HEK293T (cell line): ENCODE measurements around the gene KLHDC7B.
A peak's percentile ranks its signal among the peaks of the same experiment; 100 is the strongest.

Experiments used
- CTCF ChIA-PET: fragments of 350-600 bp; formaldehyde crosslinking; extraction: SDS; loops from one replicate; lab custom pipeline; 2021; ENCODE audit warnings: antibody characterized with exemption, inconsistent platforms; lab: Yijun Ruan, JAX
- POLR2A ChIA-PET: fragments of 350-600 bp; formaldehyde crosslinking; extraction: SDS; loops from one replicate; lab custom pipeline; 2020; ENCODE audit warnings: antibody characterized with exemption, inconsistent platforms; lab: Yijun Ruan, JAX
- DNase-seq: peaks from one replicate; pipeline ENCODE4 v3.0.0; 2012; ENCODE audit warnings: mixed read lengths; ENCODE audit errors: extremely low spot score
- ARNT ChIP-seq: fragments of 450-650 bp; IDR thresholded peaks from 2 replicates; pipeline ENCODE4 v1.6.1; 2017; ENCODE audit warnings: mild to moderate bottlenecking
- BHLHE40 ChIP-seq: fragments of 450-650 bp; IDR thresholded peaks from 2 replicates; pipeline ENCODE4 v1.6.1; 2016; ENCODE audit warnings: mild to moderate bottlenecking, moderate library complexity, borderline replicate concordance
- CTBP1 ChIP-seq: fragments of 450-650 bp; IDR thresholded peaks from 2 replicates; pipeline ENCODE4 v1.6.1; 2016; ENCODE audit warnings: borderline replicate concordance
- ELF4 ChIP-seq: fragments of 450-650 bp; IDR thresholded peaks from 2 replicates; pipeline ENCODE4 v1.6.1; 2017; ENCODE audit warnings: antibody characterized with exemption
- FOXA1 ChIP-seq: fragments of 450-650 bp; IDR thresholded peaks from 2 replicates; pipeline ENCODE4 v1.6.1; 2016; ENCODE audit warnings: mild to moderate bottlenecking
- FOXK2 ChIP-seq: fragments of 450-650 bp; IDR thresholded peaks from 2 replicates; pipeline ENCODE4 v1.6.1; 2016; ENCODE audit warnings: mild to moderate bottlenecking
- FOXM1 ChIP-seq: fragments of 450-650 bp; IDR thresholded peaks from 2 replicates; pipeline ENCODE4 v1.6.1; 2017; ENCODE audit warnings: mild to moderate bottlenecking, borderline replicate concordance
- HDGF ChIP-seq: fragments of 450-650 bp; IDR thresholded peaks from 2 replicates; pipeline ENCODE4 v1.6.1; 2017; ENCODE audit warnings: antibody characterized with exemption, borderline replicate concordance
- L3MBTL2 ChIP-seq: fragments of 450-650 bp; conservative IDR thresholded peaks from 2 replicates; pipeline ENCODE4 v1.6.1; 2016; ENCODE audit warnings: mild to moderate bottlenecking
- LEF1 ChIP-seq: fragments of 450-650 bp; IDR thresholded peaks from 2 replicates; pipeline ENCODE4 v1.6.1; 2017; ENCODE audit warnings: mild to moderate bottlenecking, borderline replicate concordance
- NFRKB ChIP-seq: fragments of 450-650 bp; IDR thresholded peaks from 2 replicates; pipeline ENCODE4 v1.6.1; 2016; ENCODE audit warnings: mild to moderate bottlenecking, moderate library complexity
- SP1 ChIP-seq: fragments of 450-650 bp; IDR thresholded peaks from 2 replicates; pipeline ENCODE4 v1.6.1; 2017
- SUZ12 ChIP-seq: fragments of 450-650 bp; IDR thresholded peaks from 2 replicates; pipeline ENCODE4 v1.6.1; 2016; ENCODE audit warnings: mild to moderate bottlenecking
- TARDBP ChIP-seq: fragments of 450-650 bp; IDR thresholded peaks from 2 replicates; pipeline ENCODE4 v1.6.1; 2016
- ZNF384 ChIP-seq: fragments of 450-650 bp; IDR thresholded peaks from 2 replicates; pipeline ENCODE4 v1.6.1; 2016
- TF ChIP-seq, protein P1 (sequence below): fragments of 450-650 bp; IDR thresholded peaks from 2 replicates; pipeline ENCODE4 v1.6.1; 2016

Gene KLHDC7B

DNA sequence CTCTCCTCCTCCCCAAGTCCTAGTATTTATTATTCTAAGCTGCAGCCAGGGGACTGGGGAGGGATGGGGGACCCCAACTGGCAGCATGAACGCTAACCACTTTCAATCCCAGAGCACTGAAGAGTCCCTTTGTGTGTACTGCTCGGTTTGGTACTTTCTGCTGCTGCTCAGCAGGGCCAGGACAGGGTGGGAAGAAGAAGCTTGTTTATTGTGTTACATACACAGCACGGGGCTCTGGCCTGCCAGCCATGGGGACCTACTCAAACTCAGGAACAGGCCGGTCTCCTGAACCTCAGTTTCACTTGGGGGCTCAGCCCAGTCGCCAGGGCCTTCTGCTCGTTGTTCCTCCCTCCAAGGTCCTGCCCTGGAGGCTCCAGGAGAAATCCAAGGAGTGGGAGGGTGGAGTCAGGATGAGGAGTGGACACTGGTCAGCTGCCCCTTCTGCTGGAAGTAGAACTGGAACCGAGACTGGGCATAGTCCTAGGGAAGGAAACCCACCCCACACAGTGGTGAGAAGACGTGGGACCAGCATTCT is 33.1 kb downstream of the KLHDC7B start:
- ChIA-PET CTCF (no interaction called here), POLR2A (interaction anchor here (1.0 to 1.3 kb wide), 4 partner anchors 10 to 53 kb away, joined by 3 to 6 read pairs (median 4); no protein-coding TSS in a partner anchor)
- TF ChIP-seq FOXA1 (no peak), ARNT (no peak), TARDBP (no peak), FOXK2 (no peak), NFRKB (no peak), L3MBTL2 (no peak), SUZ12 (no peak)
- no peak for DNase-seq

- no peak for DNase-seq
- CTCF ChIA-PET: no interaction called here
- no peak for TF ChIP-seq ARNT
- TF ChIP-seq HDGF: no peak
- TF ChIP-seq FOXM1: no peak
- TF ChIP-seq, protein P1, sequence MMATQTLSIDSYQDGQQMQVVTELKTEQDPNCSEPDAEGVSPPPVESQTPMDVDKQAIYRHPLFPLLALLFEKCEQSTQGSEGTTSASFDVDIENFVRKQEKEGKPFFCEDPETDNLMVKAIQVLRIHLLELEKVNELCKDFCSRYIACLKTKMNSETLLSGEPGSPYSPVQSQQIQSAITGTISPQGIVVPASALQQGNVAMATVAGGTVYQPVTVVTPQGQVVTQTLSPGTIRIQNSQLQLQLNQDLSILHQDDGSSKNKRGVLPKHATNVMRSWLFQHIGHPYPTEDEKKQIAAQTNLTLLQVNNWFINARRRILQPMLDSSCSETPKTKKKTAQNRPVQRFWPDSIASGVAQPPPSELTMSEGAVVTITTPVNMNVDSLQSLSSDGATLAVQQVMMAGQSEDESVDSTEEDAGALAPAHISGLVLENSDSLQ: no peak
- TF ChIP-seq ZNF384: no peak
- TF ChIP-seq SP1: no peak
- no peak for TF ChIP-seq FOXA1
- no peak for TF ChIP-seq FOXK2
- no peak for TF ChIP-seq TARDBP
- no peak for TF ChIP-seq LEF1
- no peak for TF ChIP-seq L3MBTL2
- TF ChIP-seq ELF4: no peak
- no peak for TF ChIP-seq NFRKB
- POLR2A ChIA-PET: interaction anchor here (1.2 kb wide), 2 partner anchors 17 to 54 kb away, joined by 3 to 4 read pairs; no protein-coding TSS in a partner anchor
Observed at GRCh38 chr22:50579752-50580151, 34.1 kb downstream of the KLHDC7B start.

DNA sequence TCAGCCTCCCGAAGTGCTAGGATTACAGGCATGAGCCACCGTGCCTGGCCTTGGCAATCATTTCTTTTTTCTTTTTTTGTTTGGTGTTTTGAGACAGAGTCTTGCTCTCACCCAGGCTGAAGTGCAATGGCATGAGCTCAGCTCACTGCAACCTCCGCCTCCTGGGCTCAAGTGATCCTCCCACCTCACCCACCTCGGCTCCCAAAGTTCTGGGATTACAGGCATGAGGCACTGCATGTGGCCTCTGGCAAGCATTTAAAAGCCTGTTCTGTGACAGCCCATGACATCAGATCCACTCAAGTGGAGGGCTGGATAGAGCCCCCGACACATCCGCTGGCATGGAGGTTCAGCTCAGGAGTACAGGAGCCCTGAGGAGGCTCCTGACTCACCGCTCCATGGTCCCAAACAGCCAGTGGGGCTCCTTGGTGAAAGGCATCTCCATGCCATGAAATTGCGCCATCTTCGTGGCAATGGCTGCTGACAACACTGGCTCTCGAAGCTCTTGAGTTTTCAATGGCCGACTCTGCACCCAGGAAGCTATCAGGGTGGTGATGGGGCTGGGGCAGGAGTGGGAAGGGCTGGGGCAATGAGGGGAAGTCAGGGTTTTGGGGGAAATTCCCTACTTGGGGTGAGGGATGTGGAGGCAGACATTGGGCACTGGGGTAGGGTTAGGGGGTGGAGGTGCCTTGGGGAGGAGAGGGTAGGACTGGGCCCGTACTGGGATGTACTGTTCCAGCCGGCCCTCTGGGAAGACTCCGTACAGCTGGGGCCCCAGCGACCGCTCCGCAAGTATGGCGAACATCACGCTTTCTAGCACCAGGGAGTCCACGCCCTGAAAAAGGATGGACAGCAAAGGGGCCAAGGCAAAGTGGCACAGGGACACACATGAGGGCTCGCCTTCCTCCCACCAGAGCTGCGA is 35.6 kb downstream of the KLHDC7B start:
- ChIA-PET POLR2A (interaction anchor here (1.0 to 3.0 kb wide), 8 partner anchors 9 to 55 kb away, joined by 3 to 16 read pairs (median 4); partner anchors contain the start of gene SYCE3), CTCF (no interaction called here)
- DNase-seq: no peak
- no peak for TF ChIP-seq FOXM1
- TF ChIP-seq HDGF: no peak
- no peak for TF ChIP-seq FOXK2
- TF ChIP-seq L3MBTL2: no peak
- TF ChIP-seq SUZ12: no peak
- no peak for TF ChIP-seq BHLHE40
- TF ChIP-seq, protein P1: no peak
- no peak for TF ChIP-seq SP1
- TF ChIP-seq LEF1: no peak
- no peak for TF ChIP-seq ZNF384
- no peak for TF ChIP-seq ARNT
- TF ChIP-seq TARDBP: no peak
- TF ChIP-seq NFRKB: no peak
- no peak for TF ChIP-seq ELF4

- ChIA-PET CTCF (no interaction called here), POLR2A (interaction anchor here (1.0 to 3.0 kb wide), 14 partner anchors 10 to 74 kb away, joined by 3 to 16 read pairs (median 5); partner anchors contain the start of genes ARSA, LMF2, NCAPH2 and SCO2)
- DNase-seq: peak; percentile 28
- no peak for TF ChIP-seq SUZ12
- no peak for TF ChIP-seq BHLHE40
- TF ChIP-seq LEF1: no peak
- TF ChIP-seq CTBP1: no peak
- no peak for TF ChIP-seq FOXK2
- TF ChIP-seq NFRKB: no peak
- TF ChIP-seq ARNT: no peak
- peak; percentile 61; the same call in 1 of the 2 replicates for TF ChIP-seq L3MBTL2
Observed at GRCh38 chr22:50581950-50582492, 36.3 kb downstream of the KLHDC7B start.

DNA sequence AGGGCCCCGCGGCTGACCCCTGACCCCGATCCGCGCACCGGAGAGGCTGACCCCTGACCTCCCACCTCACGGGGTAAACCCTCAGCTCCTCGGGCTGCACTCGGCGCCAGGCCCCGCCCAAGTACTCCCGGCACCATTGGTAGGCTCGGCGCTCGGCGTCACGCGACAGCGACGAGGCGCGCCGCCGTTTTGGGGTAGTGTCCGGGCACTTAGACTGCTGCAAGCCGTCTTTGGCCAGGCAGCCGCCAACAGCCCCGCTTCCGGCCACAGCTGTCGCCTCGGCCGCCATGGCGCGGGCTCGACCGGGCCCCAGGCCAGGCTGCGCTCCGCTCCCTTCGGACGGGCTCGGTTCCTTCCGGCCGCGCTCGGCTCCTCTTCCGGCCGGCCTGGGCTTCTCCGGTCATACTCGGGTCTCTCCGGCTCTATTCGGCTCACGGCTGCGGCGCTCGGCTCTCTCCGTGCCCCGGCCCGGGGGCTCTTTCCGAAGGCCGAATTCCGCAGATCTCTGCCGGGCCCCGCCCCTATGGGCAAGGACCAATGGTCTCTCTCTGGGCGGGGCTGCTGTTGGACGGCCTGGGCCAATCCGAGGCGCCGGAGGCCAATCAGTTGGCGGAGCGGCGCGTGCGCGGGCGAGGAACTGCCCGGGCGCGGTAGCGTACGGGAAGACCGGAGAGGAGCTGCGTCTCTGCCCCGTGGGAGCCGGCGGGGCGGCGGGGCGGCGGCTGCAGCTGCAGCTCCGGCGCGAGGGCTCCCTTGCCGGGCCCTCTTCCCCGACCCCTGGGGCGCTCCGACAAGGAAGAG is 37.0 kb downstream of the KLHDC7B start, which contains the start of gene CHKB:
TSS of gene CHKB (minus strand) at position 357 of the 801 bp plus-strand sequence. CDS start at position 289, 68 bp downstream.
- peak; percentile 55 for TF ChIP-seq L3MBTL2
- TF ChIP-seq BHLHE40: no peak
- TF ChIP-seq CTBP1: no peak
- peak; percentile 25 for TF ChIP-seq ELF4
- CTCF ChIA-PET: interaction anchor here (1.0 kb wide), 1 partner anchor 55 kb away, joined by 3 read pairs; no protein-coding TSS in a partner anchor
- POLR2A ChIA-PET: interaction anchor here (0.6 to 3.0 kb wide), 17 partner anchors 8 to 75 kb away, joined by 3 to 16 read pairs (median 4); partner anchors contain the start of genes ARSA, LMF2, MAPK8IP2 and NCAPH2

More for the DNA sequence above, 37.0 kb downstream of the KLHDC7B start, which contains the start of gene CHKB:
- DNase-seq: peak; percentile 100
